ENCODE results near the gene MGAT5. TPM values are rescaled to one million over a fixed set of nuclear protein-coding genes. Genes with fewer than 3 reads are reported as not detected.

MGAT5 gene
- total RNA-seq, 1 experiment from 2014 or later, result 34.0 TPM

DNA sequence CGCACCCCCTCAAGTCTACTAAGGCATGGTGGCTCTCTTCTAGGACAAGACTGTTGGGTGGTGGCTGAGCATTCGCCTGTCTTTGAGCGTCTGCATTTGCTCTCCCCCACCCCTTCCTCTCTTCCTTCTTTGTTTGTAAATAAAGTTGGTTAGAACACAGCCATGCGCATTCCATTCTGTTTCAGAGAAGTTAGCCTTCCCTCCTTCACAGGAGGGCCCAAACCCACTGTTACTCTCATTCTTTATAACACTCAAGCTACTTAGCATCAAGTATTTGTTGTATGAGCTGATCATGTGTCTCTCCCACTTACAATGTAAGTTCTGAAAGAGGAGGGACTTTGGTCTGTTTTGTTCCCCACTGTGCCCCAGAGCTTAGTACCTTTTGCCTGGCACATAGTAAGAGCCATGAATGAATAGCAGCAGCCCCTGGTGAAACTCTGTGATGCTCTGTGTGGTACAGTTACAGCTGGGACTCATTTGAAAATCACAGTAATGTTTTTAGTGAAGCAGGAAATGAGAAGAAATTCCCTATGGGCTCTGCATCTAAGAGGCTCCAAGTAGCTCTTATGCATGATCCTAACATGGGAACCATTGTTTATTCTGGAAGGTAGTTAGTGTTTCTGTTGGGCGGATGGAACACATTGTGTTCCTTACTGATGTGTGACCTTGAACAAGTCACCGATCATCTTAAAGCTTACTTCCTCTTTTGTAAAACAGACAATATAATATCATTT is 7.7 kb downstream of the MGAT5 start:
- BruUV-seq (replicated peaks), result no TSS peak
- Histone ChIP-seq H2AFZ (ENCODE audit: low read depth, low read length, poor library complexity, severe bottlenecking) (no peak overlapping the region), H4K20me1 (ENCODE audit: insufficient read depth) (no peaks in the 10 kb centered on the region), H3K9me3 (ENCODE audit: control insufficient read depth in 1 of 2, insufficient read depth in 1 of 2, low read depth in 1 of 2, low read length in 2 of 2) (no peaks in the 10 kb centered on the region), H3K79me2 (ENCODE audit: insufficient read depth, low read length) (no peaks in the 10 kb centered on the region), H3K27me3 (ENCODE audit: insufficient read depth, low read length) (no peaks in the 10 kb centered on the region), H3K4me1 (ENCODE audit: control insufficient read depth in 1 of 2, insufficient read depth in 2 of 2, low read length in 2 of 2) (no peaks in the 10 kb centered on the region), H3K36me3 (ENCODE audit: control insufficient read depth in 1 of 2, insufficient read depth in 2 of 2, low read length in 2 of 2) (no peaks in the 10 kb centered on the region), H3K27ac (ENCODE audit: low read depth, low read length) (no peak overlapping the region), H3K9me2 (ENCODE audit: insufficient read depth) (no peaks in the 10 kb centered on the region), H3K4me3 (replicated peaks in 1 of 2; ENCODE audit: low read depth in 1 of 2, low read length in 2 of 2) (no peak overlapping the region), H3K9ac (ENCODE audit: low read length) (no peak overlapping the region), H3K4me2 (ENCODE audit: low read length) (no peak overlapping the region)
- TF ChIP-seq, protein P1, sequence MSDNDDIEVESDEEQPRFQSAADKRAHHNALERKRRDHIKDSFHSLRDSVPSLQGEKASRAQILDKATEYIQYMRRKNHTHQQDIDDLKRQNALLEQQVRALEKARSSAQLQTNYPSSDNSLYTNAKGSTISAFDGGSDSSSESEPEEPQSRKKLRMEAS (IDR thresholded peaks at IDR 0.05), result no peak
- no peak for TF ChIP-seq ELF1 (IDR thresholded peaks at IDR 0.05; ENCODE audit: borderline replicate concordance, low read depth)
- TF ChIP-seq, protein P2, sequence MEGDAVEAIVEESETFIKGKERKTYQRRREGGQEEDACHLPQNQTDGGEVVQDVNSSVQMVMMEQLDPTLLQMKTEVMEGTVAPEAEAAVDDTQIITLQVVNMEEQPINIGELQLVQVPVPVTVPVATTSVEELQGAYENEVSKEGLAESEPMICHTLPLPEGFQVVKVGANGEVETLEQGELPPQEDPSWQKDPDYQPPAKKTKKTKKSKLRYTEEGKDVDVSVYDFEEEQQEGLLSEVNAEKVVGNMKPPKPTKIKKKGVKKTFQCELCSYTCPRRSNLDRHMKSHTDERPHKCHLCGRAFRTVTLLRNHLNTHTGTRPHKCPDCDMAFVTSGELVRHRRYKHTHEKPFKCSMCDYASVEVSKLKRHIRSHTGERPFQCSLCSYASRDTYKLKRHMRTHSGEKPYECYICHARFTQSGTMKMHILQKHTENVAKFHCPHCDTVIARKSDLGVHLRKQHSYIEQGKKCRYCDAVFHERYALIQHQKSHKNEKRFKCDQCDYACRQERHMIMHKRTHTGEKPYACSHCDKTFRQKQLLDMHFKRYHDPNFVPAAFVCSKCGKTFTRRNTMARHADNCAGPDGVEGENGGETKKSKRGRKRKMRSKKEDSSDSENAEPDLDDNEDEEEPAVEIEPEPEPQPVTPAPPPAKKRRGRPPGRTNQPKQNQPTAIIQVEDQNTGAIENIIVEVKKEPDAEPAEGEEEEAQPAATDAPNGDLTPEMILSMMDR (IDR thresholded peaks at IDR 0.05 in 2 of 3, conservative IDR thresholded peaks at IDR 0.05 in 1 of 3; ENCODE audit: borderline replicate concordance in 1 of 3, insufficient read depth in 1 of 3, low read depth in 2 of 3, low read length in 2 of 3), result no peak
- no peak for TF ChIP-seq POLR2A (IDR thresholded peaks at IDR 0.05; ENCODE audit: borderline replicate concordance, extremely low read depth, insufficient read depth, insufficient read length)
- TF ChIP-seq RAD21 (IDR thresholded peaks at IDR 0.05; ENCODE audit: low read depth), result no peak
- no peak for TF ChIP-seq POLR2AphosphoS5 (IDR thresholded peaks at IDR 0.05; ENCODE audit: low read depth, low read length)
- no peak for TF ChIP-seq SIN3A (IDR thresholded peaks at IDR 0.05; ENCODE audit: low read depth)
- TF ChIP-seq ZNF274 (IDR thresholded peaks at IDR 0.05; ENCODE audit: low read depth, low read length), result no peak
- TF ChIP-seq FOSL1 (IDR thresholded peaks at IDR 0.05; ENCODE audit: low read depth), result no peak
- no peak for TF ChIP-seq ZFX (IDR thresholded peaks at IDR 0.05)
- no peak for TF ChIP-seq EZH2phosphoT487 (IDR thresholded peaks at IDR 0.05; ENCODE audit: borderline replicate concordance)
- TF ChIP-seq CBX3 (IDR thresholded peaks at IDR 0.05; ENCODE audit: low read depth), result no peak
- TF ChIP-seq EZH2 (IDR thresholded peaks at IDR 0.05), result no peak
- ATAC-seq, result no peak
- ChIA-PET CTCF (no interaction called here), POLR2A (no interaction called here), RAD21 (ENCODE audit: low non-redundant PET in 1 of 2, low total read pairs in 2 of 2, uncharacterized antibody in 2 of 2, unreplicated experiment in 2 of 2) (no interaction called here)
- intact Hi-C loops (cut with micrococcal nuclease), result no loop called here
- no peak for DNase-seq (ENCODE audit: low read depth, low spot score)

Data from HCT116 (cell line).